ENCODE results near the gene UCP2. TPM values are rescaled to one million over a fixed set of nuclear protein-coding genes. Genes with fewer than 3 reads are reported as not detected.

Gene UCP2, protein sequence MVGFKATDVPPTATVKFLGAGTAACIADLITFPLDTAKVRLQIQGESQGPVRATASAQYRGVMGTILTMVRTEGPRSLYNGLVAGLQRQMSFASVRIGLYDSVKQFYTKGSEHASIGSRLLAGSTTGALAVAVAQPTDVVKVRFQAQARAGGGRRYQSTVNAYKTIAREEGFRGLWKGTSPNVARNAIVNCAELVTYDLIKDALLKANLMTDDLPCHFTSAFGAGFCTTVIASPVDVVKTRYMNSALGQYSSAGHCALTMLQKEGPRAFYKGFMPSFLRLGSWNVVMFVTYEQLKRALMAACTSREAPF
- 18.0 TPM for total RNA-seq
- 100 to 1,000 TPM; 152 to 212 (median 185) TPM for polyA plus RNA-seq (ENCODE audit: insufficient read depth in 1 of 8, insufficient read length in 8 of 8, low replicate concordance in 1 of 8)
- long read RNA-seq, donor 1, transcript UCP2-201 (8 exons, 2,113 nt): major isoform, 20 of 21 reads
- long read RNA-seq, donor 1, partial matches to known transcripts: 0 of 21 reads
- long read RNA-seq, donor 1, other reads (novel, unspliced or antisense): 0 of 21 reads
- long read RNA-seq, donor 2, partial matches to known transcripts: 0 of 3 reads
- long read RNA-seq, donor 2, other reads (novel, unspliced or antisense): 0 of 3 reads
- long read RNA-seq, donor 3, transcript UCP2-201 (8 exons, 2,113 nt): major isoform, 43 of 44 reads
- long read RNA-seq, donor 3, partial matches to known transcripts: 0 of 44 reads
- long read RNA-seq, donor 3, other reads (novel, unspliced or antisense): 0 of 44 reads
- long read RNA-seq, donor 4, transcript UCP2-201 (8 exons, 2,113 nt): major isoform, 37 of 45 reads
- long read RNA-seq, donor 4, partial matches to known transcripts: 5 of 45 reads
- long read RNA-seq, donor 4, other reads (novel, unspliced or antisense): 0 of 45 reads
- long read RNA-seq, donor 5, transcript UCP2-201 (8 exons, 2,113 nt): major isoform, 70 of 91 reads
- long read RNA-seq, donor 5, partial matches to known transcripts: 15 of 91 reads
- long read RNA-seq, donor 5, other reads (novel, unspliced or antisense): 0 of 91 reads
- long read RNA-seq, donor 6, transcript UCP2-201 (8 exons, 2,113 nt): major isoform, 64 of 83 reads
- long read RNA-seq, donor 6, partial matches to known transcripts: 18 of 83 reads
- long read RNA-seq, donor 6, other reads (novel, unspliced or antisense): 0 of 83 reads
- long read RNA-seq, donor 7, transcript UCP2-201 (8 exons, 2,113 nt): major isoform, 39 of 88 reads
- long read RNA-seq, donor 7, partial matches to known transcripts: 47 of 88 reads
- long read RNA-seq, donor 7, other reads (novel, unspliced or antisense): 0 of 88 reads
- long read RNA-seq, donor 8, transcript UCP2-201 (8 exons, 2,113 nt): major isoform, 25 of 39 reads
- long read RNA-seq, donor 8, partial matches to known transcripts: 13 of 39 reads
- long read RNA-seq, donor 8, other reads (novel, unspliced or antisense): 0 of 39 reads
- long read RNA-seq, donor 9, transcript UCP2-201 (8 exons, 2,113 nt): major isoform, 35 of 51 reads
- long read RNA-seq, donor 9, partial matches to known transcripts: 12 of 51 reads
- long read RNA-seq, donor 9, other reads (novel, unspliced or antisense): 0 of 51 reads
- long read RNA-seq, donor 10, transcript UCP2-201 (8 exons, 2,113 nt): major isoform, 47 of 72 reads
- long read RNA-seq, donor 10, transcript UCP2-208 (5 exons, 1,004 nt): minor isoform, 7 of 72 reads
- long read RNA-seq, donor 10, partial matches to known transcripts: 18 of 72 reads
- long read RNA-seq, donor 10, other reads (novel, unspliced or antisense): 0 of 72 reads
- long read RNA-seq, donor 11, transcript UCP2-201 (8 exons, 2,113 nt): major isoform, 22 of 43 reads
- long read RNA-seq, donor 11, partial matches to known transcripts: 20 of 43 reads
- long read RNA-seq, donor 11, other reads (novel, unspliced or antisense): 0 of 43 reads

DNA sequence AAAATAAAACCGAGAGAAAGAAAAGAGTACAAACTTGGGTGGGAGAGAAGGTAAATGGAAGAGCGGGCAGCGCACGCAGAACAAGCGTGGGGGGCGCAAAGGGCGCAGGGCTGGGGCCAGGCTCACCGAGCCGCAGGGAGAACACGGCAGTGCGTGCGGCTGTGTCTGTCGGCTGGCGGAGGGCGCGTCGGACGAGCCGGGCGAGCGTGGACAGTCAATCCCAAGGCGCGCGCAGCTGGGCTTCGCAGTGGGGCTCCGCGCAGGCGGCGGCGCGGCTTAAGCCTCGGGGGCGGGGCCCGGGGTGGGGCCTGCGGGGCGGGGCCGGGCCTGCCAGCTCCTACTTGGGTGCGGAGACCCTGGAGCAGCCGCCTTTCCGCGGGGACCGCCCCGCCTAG, at the start of gene UCP2:
Gene UCP2 (minus strand): TSS at position 249 of the 395 bp plus-strand sequence. CDS start 4,465 bp downstream, outside the sequence.
- H3K27me3 ChIP-seq (ENCODE audit: control insufficient read depth, insufficient read depth, low read length): peaks cover 2% of the 10 kb centered on the region
- peaks cover 30% of the 10 kb centered on the region for H3K36me3 ChIP-seq (ENCODE audit: control insufficient read depth, insufficient read depth, low read length)
- under 1% methylated on average over 37 of the region's 43 CpGs for WGBS (ENCODE audit: insufficient coverage)
- peak; percentile 87 for DNase-seq
- peaks cover 51% of the 10 kb centered on the region for H3K4me1 ChIP-seq (ENCODE audit: control insufficient read depth, insufficient read depth, low read length)
- no peaks in the 10 kb centered on the region for H3K9me3 ChIP-seq (replicated peaks; ENCODE audit: control insufficient read depth, low read depth, low read length)
- peak within 1 kb of the TSS; percentile 99 for H3K27ac ChIP-seq (ENCODE audit: low read length)
- peak within 1 kb of the TSS; percentile 78 for H3K4me3 ChIP-seq (ENCODE audit: low read length)

DNA sequence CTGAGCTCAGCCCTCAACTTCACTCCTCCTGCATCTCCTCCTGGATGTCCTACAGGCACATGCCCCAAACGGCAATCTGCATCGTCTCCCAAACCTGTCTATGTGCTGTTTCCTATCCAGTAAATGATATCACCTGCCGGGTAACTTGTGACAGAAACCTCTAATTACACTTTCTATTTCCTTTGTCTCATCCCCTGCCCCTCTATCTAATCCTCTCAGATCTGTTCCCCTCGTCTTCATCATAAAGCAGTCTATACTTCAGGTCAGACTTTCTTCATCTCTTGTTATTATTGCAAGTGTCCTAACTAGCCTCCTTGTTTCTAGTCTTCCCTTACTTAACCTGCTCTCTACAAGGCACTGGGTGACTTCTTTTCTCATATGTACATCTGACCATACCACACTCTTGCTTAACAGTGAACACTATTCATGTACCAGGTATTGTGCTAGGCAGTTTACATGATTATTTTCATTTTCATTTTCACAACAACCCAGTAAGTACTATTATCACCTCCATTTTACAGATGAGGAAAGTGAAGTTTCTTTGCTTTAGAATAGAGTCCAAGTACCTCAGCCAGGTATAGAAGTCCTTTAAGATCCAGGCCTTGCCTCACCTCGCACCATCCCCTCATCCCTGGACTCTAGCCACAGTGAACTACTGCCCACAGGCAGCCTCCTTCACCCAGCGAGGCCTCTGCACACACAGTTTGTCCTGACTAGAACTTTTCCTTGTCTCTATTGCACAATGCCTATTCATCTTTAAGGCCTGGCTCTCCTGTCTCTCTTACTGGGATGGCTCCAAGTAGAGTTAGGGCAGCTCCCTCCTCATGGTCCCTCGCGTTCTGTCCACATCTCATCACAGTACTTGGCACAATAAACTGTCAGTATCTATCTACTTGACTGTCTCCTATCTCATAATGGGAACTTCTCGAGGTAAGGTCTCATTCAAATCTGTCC, 48.4 kb upstream of the UCP2 start:
- no peak for DNase-seq
- H3K27me3 ChIP-seq (ENCODE audit: control insufficient read depth, insufficient read depth, low read length): no peaks in the 10 kb centered on the region
- H3K27ac ChIP-seq (ENCODE audit: low read length): no peak overlapping the region
- H3K9me3 ChIP-seq (replicated peaks; ENCODE audit: control insufficient read depth, low read depth, low read length): no peaks in the 10 kb centered on the region
- no peaks in the 10 kb centered on the region for H3K4me1 ChIP-seq (ENCODE audit: control insufficient read depth, insufficient read depth, low read length)
- H3K36me3 ChIP-seq (ENCODE audit: control insufficient read depth, insufficient read depth, low read length): peaks cover 59% of the 10 kb centered on the region
- no peak overlapping the region for H3K4me3 ChIP-seq (ENCODE audit: low read length)
- 91% methylated on average over 8 of the region's 9 CpGs for WGBS (ENCODE audit: insufficient coverage)

DNA sequence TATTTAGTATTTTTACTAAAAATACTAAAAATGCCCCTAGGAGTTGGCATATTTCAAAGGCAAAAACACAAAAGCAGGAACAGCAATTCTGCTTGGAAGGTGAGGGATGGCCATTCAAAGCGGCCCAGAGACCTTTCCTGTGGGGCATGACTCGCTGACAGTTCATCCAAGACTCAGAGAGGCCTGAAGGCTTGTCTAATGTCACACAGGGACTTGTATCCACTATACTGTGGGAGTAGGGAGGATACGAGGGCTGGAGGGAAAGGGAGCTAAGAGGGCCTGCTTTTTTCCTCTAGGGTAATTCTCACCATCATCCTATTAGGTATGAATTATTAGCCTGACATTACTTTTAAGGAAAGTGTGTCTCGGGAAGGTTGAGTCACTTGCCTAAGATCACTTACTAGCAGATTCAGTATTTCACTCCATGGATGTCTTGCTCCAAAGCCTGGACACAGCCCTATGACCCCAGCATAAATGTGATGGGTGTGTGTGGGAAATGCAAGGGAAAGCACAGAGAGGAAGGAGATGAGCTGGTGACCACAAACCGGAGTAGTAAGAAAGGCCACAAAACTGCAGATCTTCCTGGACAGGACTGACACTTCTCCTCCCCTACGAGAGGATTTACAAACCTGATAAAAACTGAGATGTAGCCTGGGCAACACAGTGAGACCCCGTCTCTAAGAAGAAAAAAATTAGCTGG, 43.0 kb upstream of the UCP2 start:
- Histone ChIP-seq H3K27me3 (ENCODE audit: control insufficient read depth, insufficient read depth, low read length) (no peaks in the 10 kb centered on the region), H3K4me3 (ENCODE audit: low read length) (no peak overlapping the region), H3K9me3 (replicated peaks; ENCODE audit: control insufficient read depth, low read depth, low read length) (no peaks in the 10 kb centered on the region), H3K4me1 (ENCODE audit: control insufficient read depth, insufficient read depth, low read length) (no peaks in the 10 kb centered on the region), H3K36me3 (ENCODE audit: control insufficient read depth, insufficient read depth, low read length) (peaks cover 36% of the 10 kb centered on the region), H3K27ac (ENCODE audit: low read length) (no peak overlapping the region)
- DNase-seq: no peak
- 96% methylated on average over 4 of the region's 7 CpGs for WGBS (ENCODE audit: insufficient coverage)

DNA sequence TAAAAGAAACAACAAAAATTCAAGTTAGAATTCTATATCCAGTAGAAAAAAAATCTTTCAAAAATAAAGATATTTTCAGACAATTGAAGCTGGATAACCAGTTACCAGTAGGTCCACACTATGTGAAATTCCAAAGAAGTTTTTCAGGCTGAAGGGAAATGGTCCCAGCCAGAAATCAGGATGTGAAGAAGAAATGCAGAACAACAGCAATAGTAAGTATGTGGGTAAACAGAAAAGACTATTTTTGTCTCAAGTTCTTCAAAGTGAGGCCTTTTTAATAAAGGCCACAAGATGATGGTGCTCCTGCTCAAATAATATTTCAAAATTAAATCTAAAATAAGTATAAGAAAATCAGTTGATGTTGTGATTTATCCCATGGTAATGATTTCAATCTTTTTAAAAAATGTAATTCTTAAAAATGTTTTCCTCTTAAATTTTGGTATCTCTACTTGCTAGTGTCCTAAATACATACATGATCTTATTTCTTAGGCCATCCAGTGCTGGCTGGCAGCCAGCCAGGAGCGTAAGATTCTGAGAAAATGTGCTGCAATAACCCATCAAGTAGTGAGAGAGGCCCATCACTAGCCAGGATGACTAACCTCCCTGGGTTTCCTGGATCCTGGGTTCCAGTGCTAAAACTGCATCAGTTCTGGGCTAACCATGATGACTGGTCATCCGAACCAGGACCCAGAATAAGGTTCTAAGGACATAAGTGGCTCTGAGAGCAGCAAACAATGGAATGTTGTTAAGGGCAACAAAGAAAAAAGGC, 41.8 kb upstream of the UCP2 start:
- DNase-seq: peak; percentile 82
- Histone ChIP-seq H3K36me3 (ENCODE audit: control insufficient read depth, insufficient read depth, low read length) (peaks cover 34% of the 10 kb centered on the region), H3K4me3 (ENCODE audit: low read length) (no peak overlapping the region), H3K27me3 (ENCODE audit: control insufficient read depth, insufficient read depth, low read length) (no peaks in the 10 kb centered on the region), H3K27ac (ENCODE audit: low read length) (no peak overlapping the region), H3K4me1 (ENCODE audit: control insufficient read depth, insufficient read depth, low read length) (peaks cover 2% of the 10 kb centered on the region), H3K9me3 (replicated peaks; ENCODE audit: control insufficient read depth, low read depth, low read length) (no peaks in the 10 kb centered on the region)
- WGBS (ENCODE audit: insufficient coverage): no CpG with 5 or more reads among the region's 2 CpGs

DNA sequence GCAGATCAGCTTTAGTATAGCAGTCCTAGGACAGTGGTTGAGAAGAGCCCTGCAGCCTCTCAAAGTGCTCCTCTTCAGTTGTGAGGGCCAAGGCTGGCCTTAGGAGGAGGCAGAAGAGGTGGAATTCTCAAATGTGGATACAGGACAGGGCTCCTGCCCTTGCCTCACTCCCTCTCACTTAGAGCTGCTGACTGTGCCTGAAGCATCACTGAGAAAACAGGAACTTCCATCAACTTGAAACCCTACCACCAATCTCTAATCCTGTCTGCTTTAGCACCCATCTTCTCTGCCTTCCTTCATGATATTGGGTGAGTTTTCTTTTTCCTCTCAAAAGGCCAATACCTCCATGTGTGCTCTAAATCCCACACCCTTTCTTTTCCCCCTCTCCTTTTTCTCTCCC, 40.6 kb upstream of the UCP2 start:
- Histone ChIP-seq H3K4me1 (ENCODE audit: control insufficient read depth, insufficient read depth, low read length) (peaks cover 13% of the 10 kb centered on the region), H3K9me3 (replicated peaks; ENCODE audit: control insufficient read depth, low read depth, low read length) (no peaks in the 10 kb centered on the region), H3K27ac (ENCODE audit: low read length) (peak overlapping the region; percentile 21), H3K27me3 (ENCODE audit: control insufficient read depth, insufficient read depth, low read length) (no peaks in the 10 kb centered on the region), H3K4me3 (ENCODE audit: low read length) (no peak overlapping the region), H3K36me3 (ENCODE audit: control insufficient read depth, insufficient read depth, low read length) (peaks cover 27% of the 10 kb centered on the region)
- peak; percentile 29 for DNase-seq

DNA sequence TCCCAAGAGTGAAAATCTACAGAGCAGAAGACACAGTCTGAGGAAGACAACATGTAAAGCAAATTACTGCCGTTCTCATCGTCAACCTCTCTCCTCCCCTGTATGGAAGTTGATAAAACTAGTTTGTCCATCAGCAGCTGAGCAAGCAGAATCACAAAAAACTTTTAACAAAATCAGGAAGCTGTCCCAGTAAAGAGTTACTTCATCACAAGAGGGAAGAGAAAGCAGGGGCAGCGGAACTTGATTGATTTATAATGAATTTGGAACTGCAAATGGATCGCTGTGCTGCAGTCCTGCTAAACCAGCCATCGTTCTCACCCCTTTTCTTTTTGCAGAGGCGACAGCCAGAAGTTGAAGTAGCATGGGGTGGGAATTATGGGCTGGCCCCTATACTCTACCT, 39.9 kb upstream of the UCP2 start:
- Histone ChIP-seq H3K4me1 (ENCODE audit: control insufficient read depth, insufficient read depth, low read length) (peaks cover 20% of the 10 kb centered on the region), H3K27me3 (ENCODE audit: control insufficient read depth, insufficient read depth, low read length) (no peaks in the 10 kb centered on the region), H3K4me3 (ENCODE audit: low read length) (no peak overlapping the region), H3K9me3 (replicated peaks; ENCODE audit: control insufficient read depth, low read depth, low read length) (no peaks in the 10 kb centered on the region), H3K36me3 (ENCODE audit: control insufficient read depth, insufficient read depth, low read length) (peaks cover 27% of the 10 kb centered on the region), H3K27ac (ENCODE audit: low read length) (peak overlapping the region; percentile 21)
- WGBS (ENCODE audit: insufficient coverage): no CpG with 5 or more reads among the region's 6 CpGs
- peak; percentile 52 for DNase-seq

DNA sequence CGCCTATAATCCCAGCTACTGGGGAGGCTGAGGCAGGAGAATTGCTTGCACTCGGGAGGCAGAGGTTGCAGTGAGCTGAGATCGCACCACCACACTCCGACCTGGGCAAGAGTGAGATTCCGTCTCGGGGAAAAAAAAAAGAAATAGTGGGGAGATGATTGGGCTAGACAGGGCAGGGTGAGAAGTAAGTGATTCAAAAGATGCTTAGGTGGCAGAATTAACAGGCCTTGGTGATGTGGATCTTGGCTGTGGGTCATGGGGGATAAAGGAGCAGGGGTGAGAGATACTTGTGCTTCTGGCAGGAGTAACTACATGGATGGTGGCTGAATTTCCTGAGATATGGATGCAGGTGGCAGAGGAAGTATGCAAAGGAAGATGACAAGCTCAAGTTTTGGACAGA, 39.4 kb upstream of the UCP2 start:
- H3K9me3 ChIP-seq (replicated peaks; ENCODE audit: control insufficient read depth, low read depth, low read length): no peaks in the 10 kb centered on the region
- peaks cover 21% of the 10 kb centered on the region for H3K4me1 ChIP-seq (ENCODE audit: control insufficient read depth, insufficient read depth, low read length)
- peaks cover 32% of the 10 kb centered on the region for H3K36me3 ChIP-seq (ENCODE audit: control insufficient read depth, insufficient read depth, low read length)
- H3K27me3 ChIP-seq (ENCODE audit: control insufficient read depth, insufficient read depth, low read length): no peaks in the 10 kb centered on the region
- H3K4me3 ChIP-seq (ENCODE audit: low read length): no peak overlapping the region
- no peak for DNase-seq
- H3K27ac ChIP-seq (ENCODE audit: low read length): no peak overlapping the region
- WGBS (ENCODE audit: insufficient coverage): 97% methylated on average over 6 of the region's 6 CpGs
